ENCODE measurements around the gene MCHR1.

MCHR1 gene

GRCh38 chr22:40679249-40679963 is at the start of gene MCHR1:
Gene MCHR1, plus strand, starts transcription at chr22:40679484. Its CDS starts 169 bp downstream, at chr22:40679653.
- no peaks in the 10 kb centered on the region for H3K36me3 Mint-ChIP-seq (ENCODE audit: insufficient read depth)
- no peak within 1 kb of the TSS for H3K27ac Mint-ChIP-seq (ENCODE audit: low read depth)

GRCh38 chr22:40631925-40632324 is 47.4 kb upstream of the MCHR1 start:
- Mint-ChIP-seq H3K27ac (ENCODE audit: low read depth) (no peak overlapping the region), H3K4me1 (peaks cover 63% of the 10 kb centered on the region), H3K36me3 (ENCODE audit: insufficient read depth) (peaks cover 8% of the 10 kb centered on the region), H3K9me3 (no peaks in the 10 kb centered on the region), H3K27me3 (no peaks in the 10 kb centered on the region), H3K4me3 (no peak overlapping the region)
- no peak for DNase-seq (ENCODE audit: low spot score in 2 of 2)
- no peak for ATAC-seq (replicated peaks; ENCODE audit: extremely low read depth, poor library complexity, severe bottlenecking)

More at GRCh38 chr22:40679249-40679963, at the start of gene MCHR1:
- peaks cover 7% of the 10 kb centered on the region for H3K4me1 Mint-ChIP-seq
- ATAC-seq (replicated peaks; ENCODE audit: extremely low read depth, poor library complexity, severe bottlenecking) (no peak), DNase-seq (ENCODE audit: low spot score in 2 of 2) (no peak)
- no peak within 1 kb of the TSS for H3K4me3 Mint-ChIP-seq
- H3K9me3 Mint-ChIP-seq: no peaks in the 10 kb centered on the region
- H3K27me3 Mint-ChIP-seq: peaks cover 31% of the 10 kb centered on the region

GRCh38 chr22:40633036-40633435 is 46.2 kb upstream of the MCHR1 start:
- Mint-ChIP-seq H3K4me3 (no peak overlapping the region), H3K9me3 (no peaks in the 10 kb centered on the region), H3K4me1 (peaks cover 58% of the 10 kb centered on the region), H3K36me3 (ENCODE audit: insufficient read depth) (peaks cover 10% of the 10 kb centered on the region), H3K27ac (ENCODE audit: low read depth) (no peak overlapping the region), H3K27me3 (no peaks in the 10 kb centered on the region)
- DNase-seq (ENCODE audit: low spot score in 2 of 2) (no peak), ATAC-seq (replicated peaks; ENCODE audit: extremely low read depth, poor library complexity, severe bottlenecking) (no peak)

- peaks cover 10% of the 10 kb centered on the region for H3K36me3 Mint-ChIP-seq (ENCODE audit: insufficient read depth)
- ATAC-seq (replicated peaks; ENCODE audit: extremely low read depth, poor library complexity, severe bottlenecking): no peak
- DNase-seq (ENCODE audit: low spot score in 2 of 2): no peak
- peaks cover 48% of the 10 kb centered on the region for H3K4me1 Mint-ChIP-seq
- no peak overlapping the region for H3K27ac Mint-ChIP-seq (ENCODE audit: low read depth)
- H3K9me3 Mint-ChIP-seq: no peaks in the 10 kb centered on the region
- peak overlapping the region; percentile 83 for H3K4me3 Mint-ChIP-seq
- H3K27me3 Mint-ChIP-seq: no peaks in the 10 kb centered on the region
These were observed 45.0 kb upstream of the MCHR1 start for GRCh38 chr22:40634119-40634903.

GRCh38 chr22:40635043-40635939 is 44.0 kb upstream of the MCHR1 start:
- Mint-ChIP-seq H3K27ac (ENCODE audit: low read depth) (peak overlapping the region; percentile 35), H3K4me3 (peak overlapping the region; percentile 83), H3K36me3 (ENCODE audit: insufficient read depth) (peaks cover 10% of the 10 kb centered on the region), H3K4me1 (peaks cover 48% of the 10 kb centered on the region), H3K9me3 (no peaks in the 10 kb centered on the region), H3K27me3 (no peaks in the 10 kb centered on the region)
- DNase-seq (ENCODE audit: low spot score in 2 of 2) (no peak), ATAC-seq (replicated peaks; ENCODE audit: extremely low read depth, poor library complexity, severe bottlenecking) (no peak)

- peaks cover 10% of the 10 kb centered on the region for H3K36me3 Mint-ChIP-seq (ENCODE audit: insufficient read depth)
- peak overlapping the region; percentile 83 for H3K4me3 Mint-ChIP-seq
- no peak for DNase-seq (ENCODE audit: low spot score in 2 of 2)
- H3K4me1 Mint-ChIP-seq: peaks cover 46% of the 10 kb centered on the region
- no peaks in the 10 kb centered on the region for H3K27me3 Mint-ChIP-seq
- H3K27ac Mint-ChIP-seq (ENCODE audit: low read depth): peak overlapping the region; percentile 35
- ATAC-seq (replicated peaks; ENCODE audit: extremely low read depth, poor library complexity, severe bottlenecking): no peak
- H3K9me3 Mint-ChIP-seq: no peaks in the 10 kb centered on the region
These were observed 43.3 kb upstream of the MCHR1 start for GRCh38 chr22:40635940-40636379.

- H3K36me3 Mint-ChIP-seq (ENCODE audit: insufficient read depth): peaks cover 10% of the 10 kb centered on the region
- ATAC-seq (replicated peaks; ENCODE audit: extremely low read depth, poor library complexity, severe bottlenecking): peak; percentile 94
- peaks cover 40% of the 10 kb centered on the region for H3K4me1 Mint-ChIP-seq
- peak; percentile 96 to 99 for DNase-seq (ENCODE audit: low spot score in 2 of 2)
- no peaks in the 10 kb centered on the region for H3K9me3 Mint-ChIP-seq
- peak within 1 kb of the TSS; percentile 83 for H3K4me3 Mint-ChIP-seq
- peak within 1 kb of the TSS; percentile 92 for H3K27ac Mint-ChIP-seq (ENCODE audit: low read depth)
- no peaks in the 10 kb centered on the region for H3K27me3 Mint-ChIP-seq
These were observed 42.7 kb upstream of the MCHR1 start, which contains the start of gene MRTFA for GRCh38 chr22:40636380-40637182. Gene MRTFA, minus strand, starts transcription at chr22:40636719.

GRCh38 chr22:40637183-40638150 is 41.8 kb upstream of the MCHR1 start:
- Mint-ChIP-seq H3K27ac (ENCODE audit: low read depth) (peak overlapping the region; percentile 92), H3K4me1 (peaks cover 35% of the 10 kb centered on the region), H3K9me3 (no peaks in the 10 kb centered on the region), H3K27me3 (no peaks in the 10 kb centered on the region), H3K36me3 (ENCODE audit: insufficient read depth) (peaks cover 10% of the 10 kb centered on the region), H3K4me3 (peak overlapping the region; percentile 83)
- DNase-seq (ENCODE audit: low spot score in 2 of 2) (peak in 1 of 2 donors; percentile 27), ATAC-seq (replicated peaks; ENCODE audit: extremely low read depth, poor library complexity, severe bottlenecking) (peak; percentile 31)

GRCh38 chr22:40638261-40638660 is 41.0 kb upstream of the MCHR1 start:
- Mint-ChIP-seq H3K4me3 (no peak overlapping the region), H3K36me3 (ENCODE audit: insufficient read depth) (peaks cover 10% of the 10 kb centered on the region), H3K4me1 (peaks cover 29% of the 10 kb centered on the region), H3K9me3 (no peaks in the 10 kb centered on the region), H3K27me3 (no peaks in the 10 kb centered on the region), H3K27ac (ENCODE audit: low read depth) (no peak overlapping the region)
- no peak for ATAC-seq (replicated peaks; ENCODE audit: extremely low read depth, poor library complexity, severe bottlenecking)
- DNase-seq (ENCODE audit: low spot score in 2 of 2): no peak

- no peak for DNase-seq (ENCODE audit: low spot score in 2 of 2)
- H3K36me3 Mint-ChIP-seq (ENCODE audit: insufficient read depth): peaks cover 7% of the 10 kb centered on the region
- H3K27me3 Mint-ChIP-seq: no peaks in the 10 kb centered on the region
- no peak overlapping the region for H3K27ac Mint-ChIP-seq (ENCODE audit: low read depth)
- H3K9me3 Mint-ChIP-seq: no peaks in the 10 kb centered on the region
- H3K4me3 Mint-ChIP-seq: no peak overlapping the region
- ATAC-seq (replicated peaks; ENCODE audit: extremely low read depth, poor library complexity, severe bottlenecking): no peak
- peaks cover 6% of the 10 kb centered on the region for H3K4me1 Mint-ChIP-seq
These were observed 38.0 kb upstream of the MCHR1 start for GRCh38 chr22:40641269-40641668.

GRCh38 chr22:40642316-40642715 is 37.0 kb upstream of the MCHR1 start:
- Mint-ChIP-seq H3K4me3 (no peak overlapping the region), H3K27ac (ENCODE audit: low read depth) (no peak overlapping the region), H3K27me3 (no peaks in the 10 kb centered on the region), H3K36me3 (ENCODE audit: insufficient read depth) (no peaks in the 10 kb centered on the region), H3K9me3 (no peaks in the 10 kb centered on the region), H3K4me1 (peaks cover 6% of the 10 kb centered on the region)
- ATAC-seq (replicated peaks; ENCODE audit: extremely low read depth, poor library complexity, severe bottlenecking) (no peak), DNase-seq (ENCODE audit: low spot score in 2 of 2) (no peak)

Data from central memory CD8-positive, alpha-beta T cell (primary cell).